Measurements from ENCODE around the gene MT1X.
"Not testable (repeated sequence)": the region's sequence is repeated elsewhere in the genome, so short reads cannot be mapped to it uniquely, and the experiment has no call there.

The MT1X gene

DNA sequence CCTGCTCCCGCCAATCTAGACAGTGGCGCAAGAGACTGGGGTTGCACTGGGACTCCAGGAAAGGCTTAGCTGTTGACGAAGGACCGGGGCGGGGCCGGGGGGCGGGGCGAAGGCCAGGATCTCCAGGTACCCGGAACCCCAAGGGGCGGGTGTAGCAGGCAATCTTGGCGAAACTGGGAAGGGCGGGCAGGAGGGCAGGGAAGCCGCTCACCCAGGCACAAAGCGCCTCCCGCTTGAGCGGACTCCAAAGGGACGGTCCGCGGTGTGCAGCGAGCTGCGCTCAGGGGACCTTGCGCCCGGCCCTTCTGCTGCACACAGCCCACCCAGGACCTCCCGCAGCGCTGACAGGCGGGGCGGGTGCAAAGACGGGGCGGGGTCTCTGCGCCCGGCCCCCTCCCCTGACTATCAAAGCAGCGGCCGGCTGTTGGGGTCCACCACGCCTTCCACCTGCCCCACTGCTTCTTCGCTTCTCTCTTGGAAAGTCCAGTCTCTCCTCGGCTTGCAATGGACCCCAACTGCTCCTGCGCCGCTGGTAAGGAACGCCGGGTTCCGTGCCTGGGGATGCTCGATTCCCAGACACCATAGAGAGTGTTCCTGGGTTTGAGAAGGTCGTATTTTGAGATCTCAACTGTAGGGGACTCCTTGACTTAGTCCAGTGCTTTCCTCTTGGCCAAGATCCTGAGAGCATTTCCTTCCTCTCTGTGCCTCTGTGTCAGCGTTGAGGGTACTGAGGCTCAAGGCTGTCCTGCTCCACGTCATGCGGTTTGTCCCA is 24.5 kb upstream of the MT1X start, which contains the start of gene MT1F:
MT1F (plus strand) TSS at position 405 of the 772 bp plus-strand sequence; CDS start at position 505, 100 bp downstream.
- peak; percentile 54 for DNase-seq (ENCODE audit: low spot score)

DNA sequence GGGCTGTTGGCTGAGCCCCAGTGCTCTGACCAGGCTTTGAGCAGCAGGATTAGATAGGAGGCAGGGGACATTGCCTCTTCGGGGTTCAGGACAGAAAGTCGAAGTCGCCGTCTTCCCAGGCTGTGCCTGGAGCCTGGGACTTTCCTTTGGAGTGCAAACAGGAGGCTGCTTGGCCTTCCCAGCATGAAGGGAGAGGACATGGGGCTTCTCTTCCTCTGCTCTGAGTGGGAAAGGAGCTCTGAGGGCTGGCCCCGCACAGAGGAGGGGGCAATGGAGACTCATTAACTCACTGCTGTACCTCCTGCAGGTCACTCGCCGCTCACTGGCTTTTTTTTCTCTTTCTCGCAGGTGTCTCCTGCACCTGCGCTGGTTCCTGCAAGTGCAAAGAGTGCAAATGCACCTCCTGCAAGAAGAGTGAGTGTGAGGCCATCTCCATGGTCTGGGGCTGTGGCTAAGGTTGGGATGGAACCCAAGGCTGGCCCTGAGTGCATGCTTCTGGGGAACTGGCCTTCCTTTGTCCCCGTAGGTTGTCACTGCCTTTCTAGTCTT is 23.9 kb upstream of the MT1X start:
- DNase-seq (ENCODE audit: low spot score), result no peak

DNA sequence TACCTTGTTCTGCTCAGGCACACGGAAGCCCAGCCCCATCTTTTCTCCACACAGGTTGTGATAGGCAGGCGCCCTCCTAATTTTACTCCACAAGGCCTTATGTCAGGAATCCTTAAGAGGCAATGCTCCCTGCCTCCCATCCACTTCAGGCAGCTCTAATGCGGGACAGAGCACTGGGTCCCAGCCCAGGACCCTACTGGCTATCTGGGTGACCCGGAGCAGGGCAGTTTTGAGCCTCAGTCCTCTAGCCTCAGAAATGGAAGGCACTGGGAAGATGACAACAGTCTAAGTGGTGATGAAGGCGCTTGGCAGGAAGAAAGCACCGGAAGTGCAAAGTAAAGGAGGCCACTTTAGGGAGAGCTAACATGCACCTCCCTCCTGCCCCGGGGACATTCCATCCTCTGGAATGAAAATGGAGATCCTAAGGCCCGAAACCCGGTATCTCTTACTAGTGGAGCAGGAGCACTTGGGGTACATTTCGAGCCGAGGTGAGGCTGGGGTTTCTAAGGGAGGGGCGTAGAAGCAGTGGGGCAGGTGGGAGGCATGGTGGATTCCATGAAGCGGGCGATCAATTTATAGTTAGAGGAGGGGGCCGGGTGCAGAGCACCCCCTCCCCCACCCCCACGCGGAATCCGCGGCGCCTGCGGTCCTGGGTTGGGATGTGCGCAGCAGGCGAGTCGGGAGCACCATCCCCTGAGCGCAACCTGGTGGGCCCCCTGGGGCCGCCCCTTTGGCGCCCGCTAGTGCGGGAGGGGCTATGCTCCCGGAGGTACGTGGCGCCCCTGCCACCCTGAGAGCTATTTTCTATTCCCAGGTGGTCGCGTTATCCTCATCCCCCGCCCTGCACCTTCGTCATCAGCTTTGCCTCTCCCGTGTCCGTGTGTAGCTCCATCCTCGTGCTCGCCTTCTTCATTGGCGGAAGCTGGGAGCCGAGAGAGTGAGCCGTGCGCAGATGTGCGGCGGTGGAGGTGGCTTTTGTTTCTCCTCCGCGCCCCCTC is 19.6 kb upstream of the MT1X start:
- DNase-seq (ENCODE audit: low spot score), result no peak

DNA sequence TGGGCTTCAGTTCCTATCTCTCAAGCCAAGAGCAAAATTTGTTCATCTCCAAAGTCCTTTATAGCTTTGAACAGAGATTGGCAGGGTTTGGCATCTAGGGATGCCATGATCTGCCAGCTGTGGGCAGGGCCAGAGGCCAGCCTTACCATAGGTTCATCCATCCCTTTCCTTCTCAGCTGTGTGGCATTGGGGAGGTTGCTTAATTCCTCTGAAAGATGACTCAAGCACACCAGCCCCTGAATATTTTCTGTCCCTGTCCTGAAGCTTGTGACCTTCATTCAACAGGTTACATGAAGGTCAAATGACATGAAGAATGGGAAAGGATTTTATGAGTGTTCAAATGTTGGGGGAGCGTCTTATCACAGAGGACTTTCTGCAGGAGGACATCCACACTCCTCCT is 17.8 kb upstream of the MT1X start:
- no peak for DNase-seq (ENCODE audit: low spot score)

DNA sequence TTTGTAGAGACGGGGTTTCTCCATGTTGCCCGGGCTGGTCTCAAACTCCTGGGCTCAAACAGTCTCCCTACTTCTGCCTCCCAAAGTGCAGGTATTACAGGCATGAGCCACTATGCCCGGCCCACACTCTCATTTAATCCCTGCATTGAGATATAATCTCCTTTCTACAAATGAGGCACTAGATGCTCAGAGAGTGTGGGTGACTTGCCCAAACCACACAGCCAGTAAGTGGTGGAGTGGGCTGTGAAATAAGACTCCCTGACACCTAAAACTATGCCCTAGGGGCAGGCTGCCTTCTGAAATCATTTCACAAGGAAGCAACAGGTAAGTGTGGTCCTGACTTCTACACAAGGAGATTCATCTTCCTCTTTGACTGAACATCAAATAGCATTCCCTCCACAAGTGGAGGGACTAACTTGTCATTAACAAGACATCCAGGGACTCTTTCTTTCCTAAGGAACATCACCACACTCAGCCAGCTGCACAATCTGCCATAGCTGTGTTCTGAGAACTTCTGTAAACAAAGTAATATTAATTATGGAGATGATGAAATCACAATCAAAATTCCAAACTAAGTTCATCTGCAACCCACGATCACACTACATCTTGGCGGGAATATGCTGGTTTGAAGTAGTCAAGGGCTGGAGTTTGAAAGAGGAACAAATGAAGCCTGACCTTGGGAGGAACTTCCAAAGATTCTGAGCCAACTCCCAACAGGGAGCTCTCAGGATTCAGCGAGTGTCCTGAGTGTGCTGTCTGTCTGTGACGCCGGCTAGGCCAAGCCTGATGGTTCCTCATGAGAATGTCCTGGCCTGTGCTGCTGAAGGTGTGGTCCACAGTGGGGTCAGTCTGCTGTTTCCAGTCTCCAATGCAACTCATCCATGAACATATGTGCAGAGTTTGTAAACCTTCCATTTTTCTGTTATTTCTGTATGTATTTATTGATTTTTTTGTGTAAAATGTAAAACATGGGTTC is 16.7 kb upstream of the MT1X start:
- DNase-seq (ENCODE audit: low spot score), result not testable (repeated sequence)

DNA sequence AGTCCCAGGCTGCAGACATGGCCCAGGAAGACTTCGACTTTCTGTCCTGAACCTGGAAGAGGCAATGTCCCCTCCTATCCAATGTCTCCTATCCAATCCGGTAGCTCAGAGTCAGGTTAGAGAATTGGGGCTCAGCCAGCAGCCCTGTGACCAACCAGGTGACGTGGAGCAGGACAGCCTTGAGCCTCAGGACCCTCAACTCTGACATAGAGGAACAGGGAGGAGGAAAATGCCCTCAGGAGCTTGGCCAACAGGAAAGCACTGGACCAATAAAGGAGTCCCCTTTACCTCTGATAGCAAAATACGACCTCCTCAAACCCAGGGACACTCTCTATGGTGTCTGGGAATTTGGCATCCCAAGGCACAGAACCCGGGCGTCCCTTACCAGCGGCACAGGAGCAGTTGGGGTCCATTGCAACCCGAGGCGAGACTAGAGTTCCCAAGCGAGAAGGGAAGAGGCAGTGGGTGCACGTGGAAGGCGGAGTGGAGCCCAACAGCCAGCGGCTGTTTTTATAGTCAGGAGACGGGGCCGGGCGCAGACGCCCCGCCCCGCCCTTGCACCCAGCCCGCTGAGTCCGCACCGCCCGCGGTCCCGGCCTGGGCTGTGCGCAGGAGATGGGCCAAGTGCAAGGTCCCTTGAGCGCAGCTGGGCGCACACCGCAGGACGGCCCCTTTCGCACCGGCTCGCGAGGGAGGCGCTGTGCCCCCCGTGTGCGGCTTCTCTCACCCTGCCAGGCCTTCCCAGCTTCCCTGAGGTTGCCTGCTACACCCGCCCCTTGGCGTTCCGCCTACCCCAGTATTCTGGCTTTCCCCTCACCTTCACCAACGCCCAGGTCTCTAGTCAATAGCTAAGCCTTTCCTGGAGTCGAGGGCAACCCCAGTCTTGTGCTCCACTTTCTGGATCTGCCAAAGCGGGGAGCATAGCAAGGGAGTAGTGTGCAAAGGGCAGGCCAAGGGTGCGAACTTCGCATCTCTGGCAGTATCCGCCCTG is 14.4 kb upstream of the MT1X start, which contains the start of gene MT1G:
MT1G (minus strand) TSS at position 485 of the 991 bp plus-strand sequence; CDS start at position 413, 72 bp downstream.
- no peak for DNase-seq (ENCODE audit: low spot score)

DNA sequence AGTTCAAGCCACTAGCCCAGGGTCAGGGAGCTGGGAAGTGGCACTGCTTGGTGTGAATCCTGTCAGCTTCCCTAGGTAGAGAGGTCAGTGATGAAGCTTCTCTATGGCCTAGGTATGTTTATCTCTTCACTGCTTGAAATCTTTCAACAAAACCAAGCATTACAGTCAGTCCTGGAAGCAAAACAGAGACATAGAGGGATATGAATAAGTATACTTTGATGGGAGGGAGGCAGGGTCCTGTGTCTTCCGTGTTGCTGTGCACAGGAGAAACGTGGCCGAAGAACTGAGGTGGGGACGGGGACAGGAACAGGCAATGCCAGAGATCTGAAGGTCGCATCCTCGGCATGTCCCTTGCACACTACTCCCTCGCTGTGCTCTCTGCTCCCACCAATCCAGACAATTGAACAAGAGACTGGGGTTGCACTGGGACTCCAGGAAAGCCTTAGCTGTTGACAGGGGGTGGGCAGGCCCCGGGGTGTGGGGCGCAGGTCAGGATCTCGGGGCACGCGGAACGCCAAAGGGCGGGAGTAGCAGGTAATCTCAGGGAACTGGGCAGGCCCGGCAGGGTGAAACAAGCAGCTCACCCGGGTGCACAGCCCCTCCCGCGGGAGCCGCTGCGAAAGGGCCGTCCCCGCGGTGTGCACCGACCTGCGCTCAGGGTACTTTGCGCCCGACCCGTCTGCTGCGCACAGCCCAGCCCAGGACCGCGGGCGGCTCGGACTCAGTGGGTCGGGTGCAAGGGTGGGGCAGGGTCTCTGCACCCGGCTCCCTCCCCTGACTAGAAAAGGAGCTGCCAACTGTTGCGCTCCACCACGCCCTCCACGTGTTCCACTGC is 13.0 kb upstream of the MT1X start, which contains the start of gene MT1H:
MT1H (plus strand) TSS at position 810 of the 835 bp plus-strand sequence. CDS start 71 bp downstream, outside the sequence.
- DNase-seq (ENCODE audit: low spot score), result no peak

DNA sequence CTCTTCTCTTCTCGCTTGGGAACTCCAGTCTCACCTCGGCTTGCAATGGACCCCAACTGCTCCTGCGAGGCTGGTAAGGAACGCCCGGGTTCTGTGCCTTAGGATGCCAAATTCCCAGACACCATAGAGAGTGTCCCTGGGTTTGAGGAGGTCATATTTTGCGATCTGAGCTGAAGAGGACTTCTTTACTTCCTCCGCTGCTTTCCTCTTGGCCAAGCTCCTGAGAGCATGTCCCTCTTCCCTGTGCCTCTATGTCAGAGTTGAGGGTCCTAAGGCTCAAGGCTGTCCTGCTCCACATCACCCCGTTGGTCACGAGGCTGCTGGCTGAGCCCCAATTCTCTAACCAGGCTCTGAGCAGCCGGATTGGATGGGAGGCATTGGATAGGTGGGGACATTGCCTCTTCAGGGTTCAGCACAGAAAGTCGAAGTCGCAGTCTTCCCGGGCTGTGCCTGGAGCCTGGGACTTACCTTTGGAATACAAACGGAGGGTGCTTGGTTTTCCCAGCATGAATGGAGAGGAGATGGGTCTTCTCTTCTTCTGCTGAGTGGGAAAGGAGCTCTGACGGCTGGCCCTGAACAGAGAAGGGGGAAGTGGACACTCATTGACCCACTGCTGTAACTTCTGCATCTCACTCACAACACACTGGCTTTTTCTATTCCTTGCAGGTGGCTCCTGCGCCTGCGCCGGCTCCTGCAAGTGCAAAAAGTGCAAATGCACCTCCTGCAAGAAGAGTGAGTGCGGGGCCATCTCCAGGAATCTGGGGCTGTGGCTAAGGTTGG is 12.2 kb upstream of the MT1X start:
- DNase-seq (ENCODE audit: low spot score), result no peak

DNA sequence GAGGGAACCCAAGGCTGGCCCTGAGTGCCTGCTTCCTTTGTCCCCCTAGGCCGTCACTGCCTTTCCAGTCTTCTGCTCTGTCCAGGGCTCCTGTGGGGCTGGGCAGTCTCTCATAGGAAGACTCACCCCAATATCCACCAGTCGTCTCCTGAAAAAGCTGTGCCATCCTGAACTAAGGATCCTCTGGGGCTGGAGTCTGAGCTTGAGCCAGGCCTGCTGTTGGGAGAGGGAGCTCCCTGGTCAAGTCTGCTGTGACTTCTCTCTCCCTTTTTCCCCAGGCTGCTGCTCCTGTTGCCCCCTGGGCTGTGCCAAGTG is 11.7 kb upstream of the MT1X start:
- no peak for DNase-seq (ENCODE audit: low spot score)

DNA sequence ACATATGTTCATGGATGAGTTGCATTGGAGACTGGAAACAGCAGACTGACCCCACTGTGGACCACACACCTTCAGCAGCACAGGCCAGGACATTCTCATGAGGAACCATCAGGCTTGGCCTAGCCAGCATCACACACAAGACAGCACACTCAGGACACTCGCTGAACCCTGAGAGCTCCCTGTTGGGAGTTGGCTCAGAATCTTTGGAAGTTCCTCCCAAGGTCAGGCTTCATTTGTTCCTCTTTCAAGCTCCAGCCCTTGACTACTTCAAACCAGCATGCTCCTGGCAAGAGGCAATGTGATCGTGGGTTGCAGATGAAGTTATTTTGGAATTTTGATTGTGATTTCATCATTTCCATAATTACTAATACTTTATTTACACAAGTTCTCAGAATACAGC is 10.6 kb upstream of the MT1X start:
- not testable (repeated sequence) for DNase-seq (ENCODE audit: low spot score)

DNA sequence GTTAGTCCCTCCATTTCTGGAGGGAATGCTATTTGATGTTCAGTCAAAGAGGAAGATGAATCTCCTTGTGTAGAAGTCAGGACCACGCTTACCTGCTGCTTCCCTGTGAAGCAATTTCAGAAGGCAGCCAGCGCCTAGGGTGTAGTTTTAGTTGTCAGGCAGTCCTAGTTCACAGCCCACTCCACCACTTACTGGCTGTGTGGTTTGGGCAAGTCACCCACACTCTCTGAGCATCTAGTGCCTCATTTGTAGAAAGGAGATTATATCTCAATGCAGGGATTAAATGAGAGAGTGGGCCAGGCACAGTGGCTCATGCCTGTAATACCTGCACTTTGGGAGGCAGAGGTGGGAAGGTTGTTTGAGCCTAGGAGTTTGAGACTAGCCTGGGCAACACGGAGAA is 10.1 kb upstream of the MT1X start:
- DNase-seq (ENCODE audit: low spot score), result not testable (repeated sequence)

DNA sequence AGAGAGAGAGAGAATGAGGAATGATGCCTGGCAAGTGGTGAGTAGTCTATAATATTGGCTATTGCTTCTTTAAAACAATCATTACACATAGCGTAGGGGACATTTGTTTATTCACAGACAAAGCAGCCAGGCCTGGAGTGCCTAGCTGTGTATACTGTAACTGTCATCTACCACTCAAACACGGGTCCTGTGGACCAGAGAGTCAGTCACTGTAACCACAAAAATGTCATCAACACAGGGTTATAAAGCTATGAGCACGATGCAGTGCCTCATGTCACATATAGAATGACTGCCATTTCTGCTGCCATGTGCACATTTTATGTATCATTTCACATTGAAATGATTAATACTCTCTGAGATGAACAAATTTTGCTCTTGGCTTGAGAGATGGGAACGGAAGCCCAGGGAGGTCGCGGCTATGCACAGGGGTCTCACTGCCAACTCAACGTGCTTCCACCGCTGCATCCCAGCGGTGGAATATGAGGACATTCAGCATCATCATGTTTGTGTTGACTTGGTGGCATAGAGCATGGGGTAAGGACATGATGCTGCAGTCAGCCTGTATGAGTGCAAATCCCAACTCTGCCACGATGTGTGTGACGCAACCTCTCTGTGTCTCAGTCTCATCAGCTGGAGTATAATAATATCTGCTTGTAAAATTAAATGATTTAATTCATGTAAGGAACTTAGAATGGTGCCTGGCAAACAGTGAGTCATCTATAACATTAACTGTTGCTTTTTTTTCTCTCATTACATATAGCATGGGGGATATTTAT is 9.3 kb upstream of the MT1X start:
- DNase-seq (ENCODE audit: low spot score), result no peak

DNA sequence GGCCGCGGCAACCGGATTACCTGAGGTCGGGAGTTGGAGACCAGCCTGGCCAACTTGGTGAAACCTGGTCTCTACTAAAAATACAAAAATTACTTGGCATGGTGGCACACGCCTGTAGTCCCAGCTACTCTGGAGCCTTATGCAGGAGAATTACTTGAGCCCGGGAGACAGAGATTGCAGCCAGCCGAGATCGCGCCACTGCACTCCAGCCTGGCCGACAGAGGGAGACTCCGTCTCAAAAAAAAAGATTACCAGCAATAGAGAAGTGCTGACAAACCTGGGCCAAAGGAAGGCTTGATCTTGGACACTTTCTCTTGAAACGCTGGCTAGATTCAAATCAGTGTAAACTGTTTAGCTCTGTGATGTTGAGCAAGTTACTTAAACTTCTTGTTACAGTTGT is 8.3 kb upstream of the MT1X start:
- DNase-seq (ENCODE audit: low spot score), result no peak

DNA sequence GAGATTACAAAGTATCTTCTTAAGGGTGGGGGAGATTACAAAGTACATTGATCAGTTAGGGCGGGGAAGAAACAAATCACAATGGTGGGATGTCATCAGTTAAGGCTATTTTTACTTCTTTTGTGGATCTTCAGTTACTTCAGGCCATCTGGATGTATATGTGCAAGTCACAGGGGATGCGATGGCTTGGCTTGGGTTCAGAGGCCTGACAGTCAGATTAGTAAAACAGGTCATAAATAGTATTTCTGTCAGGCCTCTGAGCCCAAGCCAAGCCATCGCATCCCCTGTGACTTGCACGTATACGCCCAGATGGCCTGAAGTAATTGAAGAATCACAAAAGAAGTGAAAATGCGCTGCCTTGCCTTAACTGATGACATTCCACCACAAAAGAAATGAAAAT is 7.7 kb upstream of the MT1X start:
- not testable (repeated sequence) for DNase-seq (ENCODE audit: low spot score)

DNA sequence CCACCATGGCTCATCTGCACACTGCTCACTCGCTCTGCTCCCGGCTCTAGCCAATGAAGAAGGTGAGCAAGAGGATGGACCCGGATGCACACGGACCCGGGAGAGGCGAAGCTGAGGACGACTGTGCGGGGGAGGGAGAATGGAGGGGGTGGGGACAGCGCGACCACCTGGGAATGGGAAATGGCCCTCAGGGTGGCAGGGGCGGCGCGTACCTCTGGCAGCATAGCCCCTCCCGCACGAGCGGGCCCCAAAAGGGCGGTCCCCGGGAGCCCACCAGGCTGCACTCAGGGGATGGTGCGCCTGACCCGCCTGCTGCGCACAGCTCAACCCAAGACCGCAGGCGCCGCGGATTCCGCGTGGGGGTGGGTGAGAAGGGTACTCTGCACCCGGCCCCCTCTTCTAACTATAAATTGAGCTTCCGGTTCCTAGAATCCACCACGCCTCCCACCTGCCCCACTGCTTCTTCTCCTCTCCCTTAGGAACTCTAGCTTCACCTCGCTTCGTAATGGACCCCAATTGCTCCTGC is 6.5 kb upstream of the MT1X start:
- no peak for DNase-seq (ENCODE audit: low spot score)

DNA sequence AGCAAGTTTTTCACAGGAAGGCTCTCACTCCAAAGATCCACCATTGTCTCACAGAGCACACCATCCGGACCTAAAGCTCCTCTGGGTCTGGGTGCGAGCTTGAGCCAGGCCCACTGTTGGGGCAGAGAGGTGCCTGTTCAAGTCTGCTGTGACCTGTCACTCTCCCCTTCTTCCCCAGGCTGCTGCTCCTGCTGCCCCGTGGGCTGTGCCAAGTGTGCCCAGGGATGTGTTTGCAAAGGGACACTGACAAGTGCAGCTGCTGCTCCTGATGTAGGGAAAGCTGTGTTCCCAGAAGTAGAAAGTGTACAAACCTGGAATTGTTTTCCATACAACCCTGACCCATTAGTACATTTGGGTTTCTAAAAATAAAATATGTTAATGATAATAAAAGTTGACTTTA is 4.8 kb upstream of the MT1X start:
- no peak for DNase-seq (ENCODE audit: low spot score)

DNA sequence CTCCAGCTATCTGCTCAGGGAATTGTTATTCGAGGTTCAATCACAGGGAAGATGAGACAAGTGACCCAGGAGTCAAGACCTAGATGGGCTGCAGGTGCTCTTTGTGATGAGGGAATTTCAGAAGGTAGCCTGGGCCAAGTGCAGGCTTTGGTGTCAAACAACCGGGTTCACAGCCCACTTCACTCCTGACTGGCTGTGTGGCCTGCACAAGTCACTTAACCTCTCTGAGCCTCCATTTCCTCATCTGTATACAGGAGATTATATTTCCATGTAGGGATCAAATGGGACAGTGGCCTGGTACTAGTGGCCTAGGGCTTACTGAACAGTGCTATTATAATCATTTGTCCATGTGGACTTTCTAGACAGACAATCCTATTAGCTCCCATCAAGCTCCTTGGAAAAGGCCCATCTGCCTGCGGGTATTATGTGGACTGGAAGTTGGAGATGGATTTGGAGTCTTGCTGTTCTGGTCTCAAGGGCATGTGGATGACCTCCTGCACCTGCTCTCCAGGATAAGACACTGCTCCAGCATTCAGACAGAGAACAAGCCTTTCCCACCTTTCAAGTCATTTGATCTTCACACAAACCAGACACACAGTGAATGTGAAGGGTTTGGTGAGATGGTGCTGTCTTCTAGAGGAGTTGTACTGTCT is 3.1 kb upstream of the MT1X start:
- no peak for DNase-seq (ENCODE audit: low spot score)

All from germinal center (tissue), 1 donor.